GM23338 (cell line): Measurements from ENCODE around the gene TRPC4. TPM values are rescaled to one million over a fixed set of nuclear protein-coding genes. Genes with fewer than 3 reads are reported as not detected.

Experiments used
- ATAC-seq: fragments of 200-7000 bp; cut with Tn5 transposase; 3 replicates; pipeline ENCODE4 v1.9.1; 2020
- DNase-seq: peaks from one replicate; pipeline ENCODE4 v3.0.0-alpha.2; 2015; ENCODE audit warnings: low spot score
- H2AFZ ChIP-seq: fragments of 200-600 bp; sonication (generic); 2 replicates; pipeline ENCODE4 v1.8.0; 2016; ENCODE audit warnings: antibody characterized with exemption, mild to moderate bottlenecking, moderate library complexity
- H3F3A ChIP-seq: fragments of 200-600 bp; sonication (generic); replicated peaks from 2 replicates; pipeline ENCODE4 v1.8.0; 2017; ENCODE audit warnings: antibody characterized with exemption, mixed run types, low read depth
- H3K27ac ChIP-seq: fragments of 200-600 bp; sonication (generic); 2 replicates; pipeline ENCODE4 v1.6.1; 2016; ENCODE audit warnings: low read depth
- H3K27me3 ChIP-seq: fragments of 200-600 bp; sonication (generic); 2 replicates; pipeline ENCODE4 v1.8.0; 2016; ENCODE audit warnings: mild to moderate bottlenecking, mixed run types, moderate library complexity; ENCODE audit not compliant: insufficient read depth
- H3K36me3 ChIP-seq: fragments of 200-600 bp; sonication (generic); 2 replicates; pipeline ENCODE4 v1.8.0; 2016; ENCODE audit warnings: mild to moderate bottlenecking; ENCODE audit not compliant: insufficient read depth
- H3K4me1 ChIP-seq: fragments of 200-600 bp; sonication (generic); 2 replicates; pipeline ENCODE4 v1.8.0; 2016; ENCODE audit warnings: mild to moderate bottlenecking, moderate library complexity; ENCODE audit not compliant: insufficient read depth
- H3K4me2 ChIP-seq: fragments of 200-600 bp; sonication (generic); 2 replicates; pipeline ENCODE4 v1.7.1; 2017; ENCODE audit warnings: mixed run types
- H3K4me3 ChIP-seq: fragments of 200-600 bp; sonication (generic); 2 replicates; pipeline ENCODE4 v1.6.1; 2016; ENCODE audit warnings: mixed run types
- H3K79me2 ChIP-seq: fragments of 200-600 bp; sonication (generic); replicated peaks from 2 replicates; pipeline ENCODE4 v1.8.0; 2017; ENCODE audit warnings: mild to moderate bottlenecking; ENCODE audit not compliant: insufficient read depth
- H3K9me2 ChIP-seq: fragments of 200-600 bp; sonication (generic); 2 replicates; pipeline ENCODE4 v1.8.0; 2017; ENCODE audit not compliant: insufficient read depth
- H4K20me1 ChIP-seq: fragments of 200-600 bp; sonication (generic); replicated peaks from 2 replicates; pipeline ENCODE4 v1.8.0; 2017; ENCODE audit warnings: mild to moderate bottlenecking; ENCODE audit not compliant: insufficient read depth
- H3K27ac Mint-ChIP-seq: 2 replicates; pipeline ENCODE4 v1.8.0; 2020; ENCODE audit warnings: inconsistent platforms, mild to moderate bottlenecking, moderate library complexity, mixed read lengths
- H3K27me3 Mint-ChIP-seq: 3 replicates; pipeline ENCODE4 v1.8.0; 2022; ENCODE audit warnings: low read depth, mild to moderate bottlenecking, moderate library complexity, mixed read lengths, inconsistent platforms; ENCODE audit not compliant: insufficient read depth, poor library complexity
- H3K36me3 Mint-ChIP-seq: 3 replicates; pipeline ENCODE4 v1.8.0; 2021; ENCODE audit warnings: low read depth, mild to moderate bottlenecking, inconsistent platforms, moderate library complexity, mixed read lengths
- H3K4me1 Mint-ChIP-seq: 3 replicates; pipeline ENCODE4 v1.8.0; 2020; ENCODE audit warnings: mild to moderate bottlenecking, inconsistent platforms, mixed read lengths
- H3K4me3 Mint-ChIP-seq: 3 replicates; pipeline ENCODE4 v1.8.0; 2021; ENCODE audit warnings: moderate library complexity, mild to moderate bottlenecking, inconsistent platforms, mixed read lengths
- H3K9me3 Mint-ChIP-seq: 3 replicates; pipeline ENCODE4 v1.8.0; 2020; ENCODE audit warnings: moderate library complexity, mild to moderate bottlenecking, inconsistent platforms, mixed read lengths
- CREB1 ChIP-seq: fragments of 250-450 bp; sonication (Bioruptor Pico); IDR thresholded peaks from 2 replicates; pipeline ENCODE4 v1.5.0; 2020; ENCODE audit warnings: low read depth, mild to moderate bottlenecking, moderate library complexity
- EZH2 ChIP-seq: fragments of 200-600 bp; sonication (generic); IDR thresholded peaks from one replicate; pipeline ENCODE4 v1.8.0; 2017; ENCODE audit warnings: antibody characterized with exemption, mild to moderate bottlenecking, low read depth; ENCODE audit not compliant: unreplicated experiment
- EZH2phosphoT487 ChIP-seq: fragments of 200-600 bp; sonication (generic); IDR thresholded peaks from one replicate; pipeline ENCODE4 v1.8.1; 2018; ENCODE audit warnings: antibody characterized with exemption; ENCODE audit not compliant: unreplicated experiment
- JUNB ChIP-seq: IDR thresholded peaks from one replicate; pipeline ENCODE4 v1.6.1; 2016; ENCODE audit warnings: antibody characterized with exemption; ENCODE audit not compliant: unreplicated experiment
- NANOG ChIP-seq: IDR thresholded peaks from 2 replicates; pipeline ENCODE4 v1.6.1; 2016; ENCODE audit warnings: antibody characterized with exemption, borderline replicate concordance
- ZNF331 ChIP-seq: fragments of 250-450 bp; sonication (Bioruptor Pico); IDR thresholded peaks from 2 replicates; pipeline ENCODE4 v1.5.0; 2020; ENCODE audit warnings: low read depth, mild to moderate bottlenecking, moderate library complexity
- polyA plus RNA-seq: library from polyadenylated mRNA; unstranded; fragments of >200 nt; fragmentation: Nextera tagmentation; extraction: Ambion mirVana; gene quantifications from 2 replicates; pipeline ENCODE4 v1.2.1, GENCODE V29; 2016
- total RNA-seq: library from RNA; depleted of rRNA; stranded (reverse); fragments of >200 nt; shearing (Covaris generic); gene quantifications from 2 replicates; pipeline ENCODE4 v1.2.3, GENCODE V29; 2014
- TF ChIP-seq, protein P1 (sequence below), 2 experiments: fragments of 200-600 bp in 1 of 2; sonication (generic) in 1 of 2; conservative IDR thresholded peaks; 2 replicates each; pipeline versions ENCODE4 v1.5.1 to v1.6.1; 2016 to 2017; ENCODE audit warnings: antibody characterized with exemption in 2 of 2, low read depth in 2 of 2, mild to moderate bottlenecking in 2 of 2, moderate library complexity in 1 of 2
- TF ChIP-seq, protein P2 (sequence below): IDR thresholded peaks from 2 replicates; pipeline ENCODE4 v1.6.1; 2016; ENCODE audit warnings: antibody characterized with exemption
- TF ChIP-seq, protein P3 (sequence below): IDR thresholded peaks from one replicate; pipeline ENCODE4 v1.6.1; 2018; ENCODE audit warnings: antibody characterized with exemption; ENCODE audit not compliant: unreplicated experiment

The TRPC4 gene
- total and polyA plus RNA-seq, 2 experiments from 2014 or later: 1.1 to 2.1 TPM

DNA sequence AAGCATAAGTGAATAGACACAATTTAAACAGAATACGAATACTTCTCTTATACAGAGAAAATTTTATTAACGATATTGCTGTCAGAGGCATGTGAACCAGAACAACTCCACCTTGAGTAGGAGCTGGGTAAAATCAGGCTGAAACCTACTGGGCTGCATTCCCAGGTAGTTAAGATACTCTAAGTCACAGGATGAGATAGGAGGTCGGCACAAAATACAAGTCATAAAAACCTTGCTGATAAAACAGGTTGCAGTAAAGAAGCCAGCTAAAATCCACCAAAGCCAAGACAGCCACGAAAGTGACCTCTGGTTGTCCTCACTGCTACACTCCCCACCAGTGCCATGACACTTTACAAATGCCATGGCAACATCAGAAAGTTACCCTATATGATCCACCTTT lies 49.2 kb upstream of the TRPC4 start:
- Histone ChIP-seq H3K9me2 (0 out of 2 replicates have a peak, but pooled peaks cover 5% of the 10 kb centered on the region), H3K36me3 (peaks cover 9% of the 10 kb centered on the region; the same call in 1 of the 2 replicates), H3K4me1 (peaks cover 31% of the 10 kb centered on the region), H2AFZ (no peak overlapping the region), H3K79me2 (no peaks in the 10 kb centered on the region), H3K4me3 (peak overlapping the region; percentile 30; the same call in 1 of the 2 replicates), H4K20me1 (no peaks in the 10 kb centered on the region), H3K27ac (peak overlapping the region; percentile 8; the same call in 1 of the 2 replicates), H3F3A (no peaks in the 10 kb centered on the region), H3K27me3 (no peaks in the 10 kb centered on the region), H3K4me2 (peak overlapping the region; percentile 56)
- ATAC-seq (peak; percentile 57), DNase-seq (peak; percentile 40)
- peaks cover 24% of the 10 kb centered on the region for H3K4me1 Mint-ChIP-seq
- TF ChIP-seq, protein P1, sequence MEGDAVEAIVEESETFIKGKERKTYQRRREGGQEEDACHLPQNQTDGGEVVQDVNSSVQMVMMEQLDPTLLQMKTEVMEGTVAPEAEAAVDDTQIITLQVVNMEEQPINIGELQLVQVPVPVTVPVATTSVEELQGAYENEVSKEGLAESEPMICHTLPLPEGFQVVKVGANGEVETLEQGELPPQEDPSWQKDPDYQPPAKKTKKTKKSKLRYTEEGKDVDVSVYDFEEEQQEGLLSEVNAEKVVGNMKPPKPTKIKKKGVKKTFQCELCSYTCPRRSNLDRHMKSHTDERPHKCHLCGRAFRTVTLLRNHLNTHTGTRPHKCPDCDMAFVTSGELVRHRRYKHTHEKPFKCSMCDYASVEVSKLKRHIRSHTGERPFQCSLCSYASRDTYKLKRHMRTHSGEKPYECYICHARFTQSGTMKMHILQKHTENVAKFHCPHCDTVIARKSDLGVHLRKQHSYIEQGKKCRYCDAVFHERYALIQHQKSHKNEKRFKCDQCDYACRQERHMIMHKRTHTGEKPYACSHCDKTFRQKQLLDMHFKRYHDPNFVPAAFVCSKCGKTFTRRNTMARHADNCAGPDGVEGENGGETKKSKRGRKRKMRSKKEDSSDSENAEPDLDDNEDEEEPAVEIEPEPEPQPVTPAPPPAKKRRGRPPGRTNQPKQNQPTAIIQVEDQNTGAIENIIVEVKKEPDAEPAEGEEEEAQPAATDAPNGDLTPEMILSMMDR (conservative IDR thresholded peaks at IDR 0.05; ENCODE audit: low read depth in 2 of 2): 0 out of 4 replicates have a peak, but pooled peaks of 1 of the 2 experiments have one; percentile 12
- TF ChIP-seq CREB1: no peak
- no peaks in the 10 kb centered on the region for H3K27me3 Mint-ChIP-seq
- peaks cover 28% of the 10 kb centered on the region for H3K36me3 Mint-ChIP-seq
- peak overlapping the region; percentile 23; the same call in 2 of the 3 replicates for H3K4me3 Mint-ChIP-seq
- H3K27ac Mint-ChIP-seq: no peak overlapping the region; the same call in none of the 2 replicates
- peaks cover 21% of the 10 kb centered on the region; the same call in 2 of the 3 replicates for H3K9me3 Mint-ChIP-seq

DNA sequence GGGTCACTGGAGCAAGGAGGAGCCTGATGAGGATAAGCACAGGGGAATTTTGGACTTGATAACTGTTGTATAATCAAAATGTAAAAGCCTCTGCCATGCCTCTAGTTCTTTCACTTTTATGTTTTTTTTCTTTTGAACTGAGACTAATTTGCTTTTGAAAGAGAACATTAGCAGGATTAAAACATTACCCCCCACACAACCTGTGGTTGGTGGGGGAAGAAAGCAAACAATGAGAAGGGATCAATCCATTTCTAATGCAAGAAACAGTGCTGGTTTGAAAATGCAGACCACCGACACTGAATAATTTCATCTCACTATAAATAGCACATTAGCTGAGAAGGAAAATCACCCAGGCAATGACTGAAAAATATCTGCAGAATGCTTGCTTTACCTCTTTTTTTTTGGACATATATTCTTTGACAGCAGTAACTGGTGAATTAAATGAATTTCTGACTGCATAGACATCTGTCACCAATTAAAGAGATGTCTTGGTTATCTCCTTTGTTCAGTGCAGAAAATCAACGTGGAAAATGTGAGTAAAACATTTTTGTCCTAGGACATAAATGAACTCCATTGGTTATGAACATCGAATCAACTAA lies 48.6 kb upstream of the TRPC4 start:
- H3K4me1 ChIP-seq: peaks cover 31% of the 10 kb centered on the region
- H3K4me3 ChIP-seq: peak overlapping the region; percentile 30; the same call in 1 of the 2 replicates
- H3K4me1 Mint-ChIP-seq: peaks cover 24% of the 10 kb centered on the region
- H3K9me3 Mint-ChIP-seq: peaks cover 21% of the 10 kb centered on the region; the same call in 2 of the 3 replicates
- no peak for DNase-seq
- H3K36me3 Mint-ChIP-seq: peaks cover 28% of the 10 kb centered on the region
- H3K27ac ChIP-seq: peak overlapping the region; percentile 8; the same call in 1 of the 2 replicates
- no peaks in the 10 kb centered on the region for H3K27me3 ChIP-seq
- no peak overlapping the region; the same call in 1 of the 2 replicates for H3K27ac Mint-ChIP-seq
- no peak overlapping the region for H2AFZ ChIP-seq
- peak overlapping the region; percentile 56 for H3K4me2 ChIP-seq
- peak overlapping the region; percentile 23 for H3K4me3 Mint-ChIP-seq
- H3K27me3 Mint-ChIP-seq: no peaks in the 10 kb centered on the region
- H3K36me3 ChIP-seq: peaks cover 9% of the 10 kb centered on the region; the same call in 1 of the 2 replicates
- H3F3A ChIP-seq: no peaks in the 10 kb centered on the region
- H3K79me2 ChIP-seq: no peaks in the 10 kb centered on the region
- no peak for ATAC-seq
- H3K9me2 ChIP-seq: 0 out of 2 replicates have a peak, but pooled peaks cover 5% of the 10 kb centered on the region
- H4K20me1 ChIP-seq: no peaks in the 10 kb centered on the region
- TF ChIP-seq JUNB: no peak
- no peak for TF ChIP-seq NANOG
- TF ChIP-seq EZH2phosphoT487: no peak
- TF ChIP-seq, protein P2, sequence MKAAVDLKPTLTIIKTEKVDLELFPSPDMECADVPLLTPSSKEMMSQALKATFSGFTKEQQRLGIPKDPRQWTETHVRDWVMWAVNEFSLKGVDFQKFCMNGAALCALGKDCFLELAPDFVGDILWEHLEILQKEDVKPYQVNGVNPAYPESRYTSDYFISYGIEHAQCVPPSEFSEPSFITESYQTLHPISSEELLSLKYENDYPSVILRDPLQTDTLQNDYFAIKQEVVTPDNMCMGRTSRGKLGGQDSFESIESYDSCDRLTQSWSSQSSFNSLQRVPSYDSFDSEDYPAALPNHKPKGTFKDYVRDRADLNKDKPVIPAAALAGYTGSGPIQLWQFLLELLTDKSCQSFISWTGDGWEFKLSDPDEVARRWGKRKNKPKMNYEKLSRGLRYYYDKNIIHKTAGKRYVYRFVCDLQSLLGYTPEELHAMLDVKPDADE: no peak
- TF ChIP-seq CREB1: no peak
- TF ChIP-seq, protein P3, sequence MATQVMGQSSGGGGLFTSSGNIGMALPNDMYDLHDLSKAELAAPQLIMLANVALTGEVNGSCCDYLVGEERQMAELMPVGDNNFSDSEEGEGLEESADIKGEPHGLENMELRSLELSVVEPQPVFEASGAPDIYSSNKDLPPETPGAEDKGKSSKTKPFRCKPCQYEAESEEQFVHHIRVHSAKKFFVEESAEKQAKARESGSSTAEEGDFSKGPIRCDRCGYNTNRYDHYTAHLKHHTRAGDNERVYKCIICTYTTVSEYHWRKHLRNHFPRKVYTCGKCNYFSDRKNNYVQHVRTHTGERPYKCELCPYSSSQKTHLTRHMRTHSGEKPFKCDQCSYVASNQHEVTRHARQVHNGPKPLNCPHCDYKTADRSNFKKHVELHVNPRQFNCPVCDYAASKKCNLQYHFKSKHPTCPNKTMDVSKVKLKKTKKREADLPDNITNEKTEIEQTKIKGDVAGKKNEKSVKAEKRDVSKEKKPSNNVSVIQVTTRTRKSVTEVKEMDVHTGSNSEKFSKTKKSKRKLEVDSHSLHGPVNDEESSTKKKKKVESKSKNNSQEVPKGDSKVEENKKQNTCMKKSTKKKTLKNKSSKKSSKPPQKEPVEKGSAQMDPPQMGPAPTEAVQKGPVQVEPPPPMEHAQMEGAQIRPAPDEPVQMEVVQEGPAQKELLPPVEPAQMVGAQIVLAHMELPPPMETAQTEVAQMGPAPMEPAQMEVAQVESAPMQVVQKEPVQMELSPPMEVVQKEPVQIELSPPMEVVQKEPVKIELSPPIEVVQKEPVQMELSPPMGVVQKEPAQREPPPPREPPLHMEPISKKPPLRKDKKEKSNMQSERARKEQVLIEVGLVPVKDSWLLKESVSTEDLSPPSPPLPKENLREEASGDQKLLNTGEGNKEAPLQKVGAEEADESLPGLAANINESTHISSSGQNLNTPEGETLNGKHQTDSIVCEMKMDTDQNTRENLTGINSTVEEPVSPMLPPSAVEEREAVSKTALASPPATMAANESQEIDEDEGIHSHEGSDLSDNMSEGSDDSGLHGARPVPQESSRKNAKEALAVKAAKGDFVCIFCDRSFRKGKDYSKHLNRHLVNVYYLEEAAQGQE: no peak
- no peak for TF ChIP-seq EZH2
- no peak for TF ChIP-seq ZNF331 (CRISPR knock-in tag)
- TF ChIP-seq, protein P1 (conservative IDR thresholded peaks at IDR 0.05; ENCODE audit: low read depth in 2 of 2): no peak
